GM12891 (cell line): ENCODE measurements around the gene GNAL.

ENCODE experiments used
- PAX5 ChIP-seq: IDR thresholded peaks from 2 replicates; pipeline ENCODE4 v1.6.1; 2011; ENCODE audit warnings: low read length, moderate library complexity, mild to moderate bottlenecking; ENCODE audit not compliant: insufficient read depth, severe bottlenecking
- POLR2A ChIP-seq: IDR thresholded peaks from 2 replicates; pipeline ENCODE4 v1.6.1; 2011; ENCODE audit warnings: low read depth, low read length, control low read depth
- POLR2AphosphoS5 ChIP-seq: IDR thresholded peaks from 2 replicates; pipeline ENCODE4 v1.6.1; 2011; ENCODE audit warnings: low read depth, low read length, control low read depth
- POU2F2 ChIP-seq: IDR thresholded peaks from 2 replicates; pipeline ENCODE4 v1.6.1; 2011; ENCODE audit warnings: low read depth, mild to moderate bottlenecking, control low read depth, low read length, moderate library complexity
- SPI1 ChIP-seq: IDR thresholded peaks from 2 replicates; pipeline ENCODE4 v1.6.1; 2011; ENCODE audit warnings: low read depth, low read length, control low read depth
- TAF1 ChIP-seq: IDR thresholded peaks from 2 replicates; pipeline ENCODE4 v1.6.1; 2011; ENCODE audit warnings: low read depth, low read length, control low read depth

GRCh38 chr18:11752116-11752911, 63.2 kb downstream of the GNAL start:
- TF ChIP-seq TAF1 (no peak), SPI1 (no peak), POLR2A (no peak), POLR2AphosphoS5 (no peak), PAX5 (no peak), POU2F2 (no peak)
